ENCODE data around the gene MAML2. TPM values are rescaled to one million over a fixed set of nuclear protein-coding genes. Genes with fewer than 3 reads are reported as not detected.
A peak's percentile ranks its signal among the peaks of the same experiment; 100 is the strongest.

Gene MAML2
- total and polyA plus RNA-seq, 8 donors, result 2.4 to 11.8 (median 4.1) TPM

- peaks cover 0 to 7% (median 0%) of the 10 kb centered on the region in 3 donors for H3K4me1 ChIP-seq
These were observed 11.3 kb downstream of the MAML2 start for GRCh38 chr11:96331699-96332116.

GRCh38 chr11:96330511-96330859, 12.5 kb downstream of the MAML2 start:
- Histone ChIP-seq H3K4me1 (peaks cover 0 to 7% (median 0%) of the 10 kb centered on the region in 3 donors), H3K36me3 (no peaks in the 10 kb centered on the region), H3K27me3 (no peaks in the 10 kb centered on the region), H3K4me3 (no peak overlapping the region), H3K27ac (no peak overlapping the region), H3K9me3 (no peaks in the 10 kb centered on the region)
- DNase-seq (no peak), FAIRE-seq (no peak), ATAC-seq (no peak)
- no peak for TF ChIP-seq CTCF (IDR thresholded peaks at IDR 0.05)
- intact Hi-C loops (cut with DNase I), result loop anchor here in 1 of 3 donors (10.0 kb wide), 1 partner anchor 276 kb away; no protein-coding TSS in a partner anchor
- WGBS, 2 donors, result 78 to 92% methylated on average over 4 of the region's 4 CpGs

More at GRCh38 chr11:96331699-96332116, 11.3 kb downstream of the MAML2 start:
- no peaks in the 10 kb centered on the region for H3K36me3 ChIP-seq
- 86 to 89% methylated on average over 7 of the region's 7 CpGs for WGBS, 2 donors
- H3K27me3 ChIP-seq, result no peaks in the 10 kb centered on the region
- H3K4me3 ChIP-seq, result no peak overlapping the region
- peak in 2 of 4 donors; percentile 62 to 70 for ATAC-seq
- TF ChIP-seq CTCF (IDR thresholded peaks at IDR 0.05), result no peak
- H3K27ac ChIP-seq, result no peak overlapping the region
- no peak for FAIRE-seq
- no peak for DNase-seq
- intact Hi-C loops (cut with DNase I), result loop anchor here in 1 of 3 donors (10.0 kb wide), 1 partner anchor 277 kb away; no protein-coding TSS in a partner anchor
- no peaks in the 10 kb centered on the region for H3K9me3 ChIP-seq

GRCh38 chr11:96329855-96330510, 13.0 kb downstream of the MAML2 start:
- Histone ChIP-seq H3K36me3 (no peaks in the 10 kb centered on the region), H3K4me3 (no peak overlapping the region), H3K27me3 (no peaks in the 10 kb centered on the region), H3K27ac (no peak overlapping the region), H3K9me3 (no peaks in the 10 kb centered on the region), H3K4me1 (peaks cover 0 to 12% (median 0%) of the 10 kb centered on the region in 3 donors)
- ATAC-seq, result no peak
- intact Hi-C loops (cut with DNase I), result loop anchor here in 1 of 3 donors (10.0 kb wide), 1 partner anchor 275 kb away; no protein-coding TSS in a partner anchor
- 68 to 79% methylated on average over 3 of the region's 3 CpGs for WGBS, 2 donors
- no peak for FAIRE-seq
- no peak for DNase-seq
- TF ChIP-seq CTCF (IDR thresholded peaks at IDR 0.05), result no peak

- TF ChIP-seq CTCF (IDR thresholded peaks at IDR 0.05), result no peak
- intact Hi-C loops (cut with DNase I), result no loop called here
- Histone ChIP-seq H3K27ac (no peak overlapping the region), H3K27me3 (no peaks in the 10 kb centered on the region), H3K9me3 (no peaks in the 10 kb centered on the region), H3K36me3 (no peaks in the 10 kb centered on the region), H3K4me3 (no peak overlapping the region), H3K4me1 (peaks cover 0 to 16% (median 0%) of the 10 kb centered on the region in 3 donors)
- DNase-seq (no peak), FAIRE-seq (no peak), ATAC-seq (no peak)
- 81 to 97% methylated on average over 1 of the region's 1 CpG for WGBS, 2 donors
These were observed 13.6 kb downstream of the MAML2 start for GRCh38 chr11:96329419-96329818.

- ATAC-seq, result no peak
- no peak for DNase-seq
- Histone ChIP-seq H3K27ac (no peak overlapping the region), H3K4me3 (no peak overlapping the region), H3K9me3 (no peaks in the 10 kb centered on the region), H3K36me3 (no peaks in the 10 kb centered on the region), H3K4me1 (peaks cover 0 to 16% (median 0%) of the 10 kb centered on the region in 3 donors), H3K27me3 (no peaks in the 10 kb centered on the region)
- intact Hi-C loops (cut with DNase I), result no loop called here
- TF ChIP-seq CTCF (IDR thresholded peaks at IDR 0.05), result no peak
- WGBS, 2 donors, result 71 to 79% methylated on average over 8 of the region's 8 CpGs
- no peak for FAIRE-seq
These were observed 14.5 kb downstream of the MAML2 start for GRCh38 chr11:96328395-96329010.

All from pancreas (tissue), 10 donors.